NT2/D1 (cell line): Measurements from ENCODE around the gene KCNN3.
A peak's percentile ranks its signal among the peaks of the same experiment; 100 is the strongest.

Experiments used
- DNase-seq: peaks from one replicate; pipeline ENCODE4 v3.0.0-alpha.2; 2011; ENCODE audit warnings: low read depth, low spot score
- H3K27me3 ChIP-seq: 2 replicates; pipeline ENCODE4 v1.6.0; 2011; ENCODE audit warnings: mild to moderate bottlenecking; ENCODE audit not compliant: insufficient read length, insufficient read depth
- H3K36me3 ChIP-seq: 2 replicates; pipeline ENCODE4 v1.6.1; 2011; ENCODE audit warnings: mild to moderate bottlenecking, low read length, mixed read lengths; ENCODE audit not compliant: insufficient read depth, insufficient read length
- H3K4me1 ChIP-seq: 2 replicates; pipeline ENCODE4 v1.5.1; 2011; ENCODE audit not compliant: insufficient read depth, insufficient read length
- H3K4me3 ChIP-seq: 2 replicates; pipeline ENCODE4 v1.5.1; 2011; ENCODE audit warnings: low read depth; ENCODE audit not compliant: insufficient read length
- H3K9ac ChIP-seq: 2 replicates; pipeline ENCODE4 v1.6.0; 2011; ENCODE audit warnings: low read depth; ENCODE audit not compliant: insufficient read length
- H3K9me3 ChIP-seq: 2 replicates; pipeline ENCODE4 v1.5.1; 2011; ENCODE audit warnings: mild to moderate bottlenecking, low read length; ENCODE audit not compliant: insufficient read depth
- SUZ12 ChIP-seq: IDR thresholded peaks from 2 replicates; pipeline ENCODE4 v1.6.1; 2011; ENCODE audit not compliant: insufficient read length, insufficient read depth; ENCODE audit errors: extremely low read depth
- YY1 ChIP-seq: IDR thresholded peaks from 2 replicates; pipeline ENCODE4 v1.6.1; 2011; ENCODE audit not compliant: insufficient read length, insufficient read depth
- ZNF274 ChIP-seq: IDR thresholded peaks from 2 replicates; pipeline ENCODE4 v1.6.1; 2011; ENCODE audit warnings: mild to moderate bottlenecking, low read depth, low read length

Gene KCNN3

GRCh38 chr1:154777154-154777553 is 92.9 kb downstream of the KCNN3 start:
- H3K36me3 ChIP-seq: no peaks in the 10 kb centered on the region
- H3K4me3 ChIP-seq: no peak overlapping the region
- no peaks in the 10 kb centered on the region for H3K27me3 ChIP-seq
- H3K4me1 ChIP-seq: peaks cover 9% of the 10 kb centered on the region
- no peak for TF ChIP-seq SUZ12
- no peak overlapping the region for H3K9ac ChIP-seq
- no peak for DNase-seq
- peaks cover 37% of the 10 kb centered on the region for H3K9me3 ChIP-seq

- H3K4me3 ChIP-seq: no peak overlapping the region
- H3K27me3 ChIP-seq: no peaks in the 10 kb centered on the region
- H3K4me1 ChIP-seq: peaks cover 13% of the 10 kb centered on the region
- H3K9ac ChIP-seq: no peak overlapping the region
- no peak for TF ChIP-seq YY1
- TF ChIP-seq ZNF274: no peak
- TF ChIP-seq SUZ12: no peak
- DNase-seq: no peak
- no peaks in the 10 kb centered on the region for H3K36me3 ChIP-seq
- H3K9me3 ChIP-seq: peaks cover 37% of the 10 kb centered on the region
Observed at GRCh38 chr1:154775621-154776605, 94.2 kb downstream of the KCNN3 start.

GRCh38 chr1:154774175-154774855 is 95.8 kb downstream of the KCNN3 start:
- Histone ChIP-seq H3K27me3 (no peaks in the 10 kb centered on the region), H3K9me3 (peaks cover 30% of the 10 kb centered on the region), H3K4me3 (no peak overlapping the region), H3K4me1 (peaks cover 13% of the 10 kb centered on the region), H3K36me3 (no peaks in the 10 kb centered on the region), H3K9ac (no peak overlapping the region)
- no peak for TF ChIP-seq ZNF274
- TF ChIP-seq SUZ12: no peak
- no peak for TF ChIP-seq YY1
- DNase-seq: no peak

- Histone ChIP-seq H3K27me3 (no peaks in the 10 kb centered on the region), H3K4me1 (peaks cover 13% of the 10 kb centered on the region), H3K4me3 (no peak overlapping the region), H3K9ac (no peak overlapping the region), H3K9me3 (peaks cover 22% of the 10 kb centered on the region; the same call in 1 of the 2 replicates), H3K36me3 (no peaks in the 10 kb centered on the region)
- no peak for TF ChIP-seq YY1
- no peak for TF ChIP-seq ZNF274
- no peak for TF ChIP-seq SUZ12
- no peak for DNase-seq
Observed at GRCh38 chr1:154773551-154773950, 96.5 kb downstream of the KCNN3 start.

GRCh38 chr1:154772606-154773506 is 97.2 kb downstream of the KCNN3 start:
- no peaks in the 10 kb centered on the region for H3K27me3 ChIP-seq
- DNase-seq: peak; percentile 51

GRCh38 chr1:154772056-154772455 is 98.0 kb downstream of the KCNN3 start:
- H3K9ac ChIP-seq: no peak overlapping the region
- no peak for TF ChIP-seq ZNF274
- TF ChIP-seq YY1: no peak
- TF ChIP-seq SUZ12: no peak
- no peaks in the 10 kb centered on the region for H3K36me3 ChIP-seq
- no peaks in the 10 kb centered on the region for H3K27me3 ChIP-seq
- no peak for DNase-seq
- H3K9me3 ChIP-seq: peaks cover 8% of the 10 kb centered on the region; the same call in 1 of the 2 replicates
- H3K4me3 ChIP-seq: no peak overlapping the region
- peaks cover 15% of the 10 kb centered on the region for H3K4me1 ChIP-seq

More at GRCh38 chr1:154772606-154773506, 97.2 kb downstream of the KCNN3 start:
- no peak overlapping the region for H3K4me3 ChIP-seq
- no peak overlapping the region for H3K9ac ChIP-seq
- no peaks in the 10 kb centered on the region for H3K36me3 ChIP-seq
- H3K9me3 ChIP-seq: peaks cover 16% of the 10 kb centered on the region; the same call in 1 of the 2 replicates
- no peak for TF ChIP-seq ZNF274
- TF ChIP-seq SUZ12: no peak
- no peak for TF ChIP-seq YY1
- H3K4me1 ChIP-seq: peaks cover 13% of the 10 kb centered on the region
